Endothelial cell (in vitro differentiated cells): ENCODE measurements around the gene CPNE6. TPM values are rescaled to one million over a fixed set of nuclear protein-coding genes. Genes with fewer than 3 reads are reported as not detected.
A peak's percentile ranks its signal among the peaks of the same experiment; 100 is the strongest.
"Not testable (repeated sequence)": the region's sequence is repeated elsewhere in the genome, so short reads cannot be mapped to it uniquely, and the experiment has no call there.

Experiments
- DNase-seq: peaks from one replicate; pipeline ENCODE4 v3.0.0; 2021; ENCODE audit warnings: low spot score
- H3K27ac Mint-ChIP-seq: one replicate; pipeline ENCODE4 v1.8.0; 2021; ENCODE audit warnings: mixed read lengths, inconsistent platforms; ENCODE audit not compliant: unreplicated experiment
- H3K27me3 Mint-ChIP-seq: one replicate; pipeline ENCODE4 v1.8.0; 2021; ENCODE audit warnings: mild to moderate bottlenecking, moderate library complexity, mixed read lengths, inconsistent platforms; ENCODE audit not compliant: unreplicated experiment
- H3K36me3 Mint-ChIP-seq: one replicate; pipeline ENCODE4 v1.8.0; 2021; ENCODE audit warnings: mild to moderate bottlenecking, low read depth, mixed read lengths, inconsistent platforms; ENCODE audit not compliant: unreplicated experiment
- H3K4me1 Mint-ChIP-seq: one replicate; pipeline ENCODE4 v1.8.0; 2021; ENCODE audit warnings: mild to moderate bottlenecking, mixed read lengths, inconsistent platforms; ENCODE audit not compliant: unreplicated experiment
- H3K4me3 Mint-ChIP-seq: one replicate; pipeline ENCODE4 v1.8.0; 2021; ENCODE audit warnings: mild to moderate bottlenecking, mixed read lengths, inconsistent platforms; ENCODE audit not compliant: unreplicated experiment
- H3K9me3 Mint-ChIP-seq: one replicate; pipeline ENCODE4 v1.8.0; 2021; ENCODE audit warnings: mixed read lengths, inconsistent platforms; ENCODE audit not compliant: unreplicated experiment
- long read RNA-seq: library from polyadenylated mRNA; unstranded; transcript quantifications from one replicate; pipeline ENCODE4 v2.0.0, GENCODE V29; 2020; ENCODE audit not compliant: unreplicated experiment
- total RNA-seq: library from RNA; stranded (reverse); fragmentation: NEBNext Ultra II Directional; extraction: Animal tissue kit (Norgen Biotek cat#: 25700); gene quantifications from one replicate; pipeline ENCODE4 v1.2.1, GENCODE V29; 2021; ENCODE audit not compliant: unreplicated experiment
- TF ChIP-seq, protein P1 (sequence below): fragments of 200-600 bp; sonication (generic); IDR thresholded peaks from one replicate; pipeline ENCODE4 v1.5.0; 2021; ENCODE audit warnings: antibody characterized with exemption; ENCODE audit not compliant: unreplicated experiment

CPNE6 gene
- not detected for total RNA-seq
- long read RNA-seq: 0 reads

- H3K4me3 Mint-ChIP-seq: no peak within 1 kb of the TSS
- peaks cover 12% of the 10 kb centered on the region for H3K27me3 Mint-ChIP-seq
- TF ChIP-seq, protein P1, sequence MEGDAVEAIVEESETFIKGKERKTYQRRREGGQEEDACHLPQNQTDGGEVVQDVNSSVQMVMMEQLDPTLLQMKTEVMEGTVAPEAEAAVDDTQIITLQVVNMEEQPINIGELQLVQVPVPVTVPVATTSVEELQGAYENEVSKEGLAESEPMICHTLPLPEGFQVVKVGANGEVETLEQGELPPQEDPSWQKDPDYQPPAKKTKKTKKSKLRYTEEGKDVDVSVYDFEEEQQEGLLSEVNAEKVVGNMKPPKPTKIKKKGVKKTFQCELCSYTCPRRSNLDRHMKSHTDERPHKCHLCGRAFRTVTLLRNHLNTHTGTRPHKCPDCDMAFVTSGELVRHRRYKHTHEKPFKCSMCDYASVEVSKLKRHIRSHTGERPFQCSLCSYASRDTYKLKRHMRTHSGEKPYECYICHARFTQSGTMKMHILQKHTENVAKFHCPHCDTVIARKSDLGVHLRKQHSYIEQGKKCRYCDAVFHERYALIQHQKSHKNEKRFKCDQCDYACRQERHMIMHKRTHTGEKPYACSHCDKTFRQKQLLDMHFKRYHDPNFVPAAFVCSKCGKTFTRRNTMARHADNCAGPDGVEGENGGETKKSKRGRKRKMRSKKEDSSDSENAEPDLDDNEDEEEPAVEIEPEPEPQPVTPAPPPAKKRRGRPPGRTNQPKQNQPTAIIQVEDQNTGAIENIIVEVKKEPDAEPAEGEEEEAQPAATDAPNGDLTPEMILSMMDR: no peak
- H3K36me3 Mint-ChIP-seq: peaks cover 5% of the 10 kb centered on the region
- H3K9me3 Mint-ChIP-seq: no peaks in the 10 kb centered on the region
- no peak within 1 kb of the TSS for H3K27ac Mint-ChIP-seq
- H3K4me1 Mint-ChIP-seq: no peaks in the 10 kb centered on the region
- DNase-seq: no peak
Measured at GRCh38 chr14:24071144-24071697, at the start of gene CPNE6. CPNE6 (plus strand) TSS chr14:24071562; CDS start chr14:24072937, 1,375 bp downstream.

- not testable (repeated sequence) for H3K27me3 Mint-ChIP-seq, DNase-seq, H3K36me3 Mint-ChIP-seq, H3K4me3 Mint-ChIP-seq, H3K4me1 Mint-ChIP-seq, H3K9me3 Mint-ChIP-seq, H3K27ac Mint-ChIP-seq
Measured at GRCh38 chr14:24024939-24025418, 46.4 kb upstream of the CPNE6 start.

DNA sequence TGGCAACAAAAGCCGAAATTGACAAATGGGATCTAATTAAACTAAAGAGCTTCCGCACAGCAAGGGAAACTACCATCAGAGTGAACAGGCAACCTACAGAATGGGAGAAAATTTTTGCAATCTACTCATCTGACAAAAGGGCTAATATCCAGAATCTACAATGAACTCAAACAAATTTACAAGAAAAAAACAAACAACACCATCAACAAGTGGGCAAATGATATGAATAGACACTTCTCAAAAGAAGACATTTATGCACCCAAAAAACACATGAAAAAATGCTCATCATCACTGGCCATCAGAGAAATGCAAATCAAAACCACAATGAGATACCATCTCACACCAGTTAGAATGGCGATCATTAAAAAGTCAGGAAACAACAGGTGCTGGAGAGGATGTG lies 41.7 kb upstream of the CPNE6 start:
- H3K9me3 Mint-ChIP-seq, DNase-seq, H3K4me1 Mint-ChIP-seq, H3K4me3 Mint-ChIP-seq, H3K27me3 Mint-ChIP-seq, H3K27ac Mint-ChIP-seq, H3K36me3 Mint-ChIP-seq: not testable (repeated sequence)

GRCh38 chr14:24031331-24031730 lies 40.0 kb upstream of the CPNE6 start:
- H3K9me3 Mint-ChIP-seq, H3K4me3 Mint-ChIP-seq, H3K27ac Mint-ChIP-seq, H3K27me3 Mint-ChIP-seq, H3K36me3 Mint-ChIP-seq, H3K4me1 Mint-ChIP-seq, DNase-seq: not testable (repeated sequence)

GRCh38 chr14:24032727-24033418 lies 38.5 kb upstream of the CPNE6 start:
- DNase-seq: no peak
- no peak overlapping the region for H3K27ac Mint-ChIP-seq
- H3K9me3 Mint-ChIP-seq: peaks cover 3% of the 10 kb centered on the region
- TF ChIP-seq, protein P1: no peak
- peaks cover 11% of the 10 kb centered on the region for H3K4me1 Mint-ChIP-seq
- no peaks in the 10 kb centered on the region for H3K36me3 Mint-ChIP-seq
- H3K27me3 Mint-ChIP-seq: peaks cover 10% of the 10 kb centered on the region
- no peak overlapping the region for H3K4me3 Mint-ChIP-seq

DNA sequence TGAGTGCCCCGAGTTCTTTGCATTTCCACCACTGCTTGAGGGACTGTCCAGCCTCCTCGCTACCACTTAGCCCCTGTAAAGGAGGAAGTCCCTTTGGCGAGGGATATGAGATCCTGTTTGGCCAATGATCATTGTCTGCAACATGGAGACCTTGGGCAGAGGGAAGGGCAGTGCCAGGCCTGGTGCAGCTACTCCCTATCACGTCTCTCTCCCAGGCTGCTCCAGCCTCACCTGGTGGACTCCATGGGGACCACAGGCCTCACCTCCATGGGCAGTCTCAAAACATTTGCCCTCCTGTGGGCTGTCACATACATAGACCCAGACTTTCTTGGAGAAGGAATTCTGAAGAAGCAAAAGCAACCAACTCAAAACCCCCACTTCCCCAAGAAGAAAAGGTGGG lies 35.6 kb upstream of the CPNE6 start:
- Mint-ChIP-seq H3K4me1 (peaks cover 17% of the 10 kb centered on the region), H3K27me3 (peaks cover 10% of the 10 kb centered on the region), H3K4me3 (peak overlapping the region; percentile 86)
- not testable (repeated sequence) for DNase-seq, H3K27ac Mint-ChIP-seq, H3K36me3 Mint-ChIP-seq, H3K9me3 Mint-ChIP-seq
